ENCODE data around the gene ZFP92. TPM values are rescaled to one million over a fixed set of nuclear protein-coding genes. Genes with fewer than 3 reads are reported as not detected.
A peak's percentile ranks its signal among the peaks of the same experiment; 100 is the strongest.

Gene ZFP92
- total RNA-seq, 6 donors from 2014 or later: 2.7 to 5.1 (median 3.7) TPM

DNA sequence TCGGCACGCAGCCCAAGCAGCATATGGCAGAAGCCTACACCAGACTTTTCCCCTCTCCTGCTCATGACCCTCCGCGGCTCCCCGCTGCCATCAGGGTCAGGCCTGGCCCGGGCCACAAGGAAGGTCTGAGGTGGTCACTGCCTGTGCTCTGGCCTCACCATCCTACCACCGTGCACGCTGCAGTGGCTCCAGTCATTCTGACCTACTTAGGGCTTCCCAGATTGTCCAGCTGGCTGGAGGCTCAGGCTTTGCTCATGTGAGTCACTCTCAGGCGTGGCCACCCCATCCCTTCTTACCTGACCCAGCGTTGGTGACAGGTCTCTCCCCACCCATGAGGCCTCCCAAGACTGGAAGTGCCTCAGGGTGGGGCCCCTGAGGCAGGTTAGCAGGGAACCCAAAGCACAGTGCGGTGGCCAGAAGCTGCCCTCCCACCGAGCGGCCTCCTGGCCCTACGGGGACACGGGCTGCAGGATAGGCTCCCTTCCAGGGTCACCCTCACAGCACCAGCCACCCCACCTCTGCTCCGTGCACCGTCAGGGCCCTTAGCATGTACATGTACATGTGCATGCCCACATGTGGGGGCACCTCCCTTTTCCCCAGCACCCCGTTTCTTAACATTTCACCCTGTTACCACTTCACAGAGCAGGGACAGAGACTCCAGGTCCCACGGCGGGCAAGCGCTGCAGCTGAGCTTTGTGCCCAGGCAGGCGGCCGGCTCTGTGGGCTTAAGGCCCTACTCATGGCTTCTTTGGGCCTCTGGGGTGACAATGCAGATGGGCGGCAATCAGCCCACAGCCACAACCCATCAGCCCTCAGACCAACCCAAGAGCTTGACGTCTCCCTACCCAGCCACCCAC is 32.4 kb downstream of the ZFP92 start:
- ATAC-seq (ENCODE audit: low FRiP score in 2 of 2) (no peak), DNase-seq (no peak)
- Histone ChIP-seq H3K9me3 (peaks cover 0 to 5% (median 0%) of the 10 kb centered on the region in 4 donors), H3K27ac (no peak overlapping the region), H3K36me3 (no peaks in the 10 kb centered on the region), H3K27me3 (no peaks in the 10 kb centered on the region), H3K4me3 (no peak overlapping the region), H3K4me1 (no peaks in the 10 kb centered on the region)
- 68 to 88% methylated on average over 7 to 24 of the region's 25 CpGs for WGBS, 2 donors
- TF ChIP-seq POLR2A (IDR thresholded peaks at IDR 0.05): no peak
- TF ChIP-seq EP300 (IDR thresholded peaks at IDR 0.05): no peak
- TF ChIP-seq, protein P1, sequence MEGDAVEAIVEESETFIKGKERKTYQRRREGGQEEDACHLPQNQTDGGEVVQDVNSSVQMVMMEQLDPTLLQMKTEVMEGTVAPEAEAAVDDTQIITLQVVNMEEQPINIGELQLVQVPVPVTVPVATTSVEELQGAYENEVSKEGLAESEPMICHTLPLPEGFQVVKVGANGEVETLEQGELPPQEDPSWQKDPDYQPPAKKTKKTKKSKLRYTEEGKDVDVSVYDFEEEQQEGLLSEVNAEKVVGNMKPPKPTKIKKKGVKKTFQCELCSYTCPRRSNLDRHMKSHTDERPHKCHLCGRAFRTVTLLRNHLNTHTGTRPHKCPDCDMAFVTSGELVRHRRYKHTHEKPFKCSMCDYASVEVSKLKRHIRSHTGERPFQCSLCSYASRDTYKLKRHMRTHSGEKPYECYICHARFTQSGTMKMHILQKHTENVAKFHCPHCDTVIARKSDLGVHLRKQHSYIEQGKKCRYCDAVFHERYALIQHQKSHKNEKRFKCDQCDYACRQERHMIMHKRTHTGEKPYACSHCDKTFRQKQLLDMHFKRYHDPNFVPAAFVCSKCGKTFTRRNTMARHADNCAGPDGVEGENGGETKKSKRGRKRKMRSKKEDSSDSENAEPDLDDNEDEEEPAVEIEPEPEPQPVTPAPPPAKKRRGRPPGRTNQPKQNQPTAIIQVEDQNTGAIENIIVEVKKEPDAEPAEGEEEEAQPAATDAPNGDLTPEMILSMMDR (IDR thresholded peaks at IDR 0.05): no peak
- no peak for TF ChIP-seq POLR2AphosphoS5 (IDR thresholded peaks at IDR 0.05)

DNA sequence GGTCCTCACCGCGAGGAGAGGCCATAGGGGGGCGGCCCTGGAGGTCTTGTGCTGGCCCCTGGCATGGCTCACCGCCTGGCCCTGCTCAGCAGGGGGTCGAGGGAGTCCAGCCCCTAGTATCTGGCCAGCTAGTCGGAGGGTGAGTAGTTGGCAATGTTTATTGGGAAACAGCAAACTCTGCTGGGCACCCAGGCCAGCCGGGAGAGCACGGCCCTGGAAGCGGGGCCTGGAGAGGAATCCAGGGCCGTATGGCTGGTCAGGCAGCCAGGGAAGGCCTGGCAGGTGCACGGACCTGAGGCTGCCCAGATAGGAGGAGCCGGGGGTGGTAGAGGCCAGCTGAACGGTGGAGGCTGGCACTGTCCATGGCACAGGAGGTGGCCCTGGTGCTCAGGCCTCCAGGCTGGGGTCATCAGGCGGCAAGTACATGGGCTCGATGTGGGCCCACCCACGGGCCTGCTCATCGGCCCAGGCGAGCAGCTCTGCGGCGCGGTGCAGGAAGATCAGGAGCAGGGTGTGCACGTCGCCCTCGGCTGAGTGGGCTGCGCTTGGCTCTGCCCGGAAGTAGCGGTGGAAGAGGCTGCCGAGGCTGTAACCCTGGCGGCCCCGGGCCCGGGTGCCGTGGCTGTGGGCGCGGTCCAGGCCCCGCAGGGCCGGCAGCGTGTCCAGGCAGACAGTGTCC is 33.2 kb downstream of the ZFP92 start:
- Histone ChIP-seq H3K9me3 (peaks cover 0 to 4% (median 0%) of the 10 kb centered on the region in 4 donors), H3K36me3 (no peaks in the 10 kb centered on the region), H3K27me3 (no peaks in the 10 kb centered on the region), H3K4me1 (no peaks in the 10 kb centered on the region), H3K4me3 (no peak overlapping the region), H3K27ac (no peak overlapping the region)
- DNase-seq (no peak), ATAC-seq (ENCODE audit: low FRiP score in 2 of 2) (no peak)
- 87% methylated on average over 3 to 34 of the region's 37 CpGs for WGBS, 2 donors
- TF ChIP-seq, protein P1 (IDR thresholded peaks at IDR 0.05): no peak
- no peak for TF ChIP-seq POLR2AphosphoS5 (IDR thresholded peaks at IDR 0.05)

DNA sequence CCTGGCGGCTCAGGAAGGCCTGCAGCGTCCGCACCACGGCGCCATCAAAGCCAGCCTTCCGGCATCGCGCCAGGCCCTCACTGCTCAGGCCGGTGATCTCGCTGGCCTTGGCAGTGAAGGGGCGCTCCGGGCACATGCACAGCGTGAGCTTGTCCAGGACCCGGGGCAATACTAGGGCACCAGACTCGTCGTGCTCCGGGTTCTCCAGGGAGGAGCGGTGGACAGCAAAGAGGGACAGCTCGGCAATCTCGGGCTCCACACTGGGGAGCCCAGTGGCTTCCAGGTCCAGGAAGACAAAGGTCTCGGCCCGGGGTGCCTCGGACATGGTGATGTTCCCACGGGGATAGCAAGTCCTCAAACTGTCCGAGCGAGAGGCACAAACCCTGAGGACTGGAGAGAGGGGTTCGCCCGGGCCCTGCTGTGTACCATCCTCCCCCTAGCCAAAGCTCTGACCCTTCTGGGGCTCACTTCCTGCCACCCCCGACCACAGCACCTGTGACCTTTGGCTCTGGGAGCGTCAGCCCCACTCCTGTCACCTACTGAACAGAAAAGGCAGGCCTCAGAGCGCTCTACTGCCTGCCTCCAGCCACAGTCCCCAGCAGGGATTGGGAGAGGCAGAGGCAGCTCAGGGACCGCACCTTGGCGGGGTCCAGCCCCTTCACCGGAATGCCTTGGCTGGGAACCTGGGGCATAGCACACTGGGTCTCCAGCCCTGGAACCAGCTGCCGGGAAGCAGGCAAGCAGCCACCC is 34.0 kb downstream of the ZFP92 start:
- no peak overlapping the region for H3K4me3 ChIP-seq
- no peak overlapping the region for H3K27ac ChIP-seq
- WGBS, 2 donors: 94% methylated on average over 30 of the region's 35 CpGs; no CpG with 5 or more reads in 1 of the 2 donors
- DNase-seq: no peak
- no peak for ATAC-seq (ENCODE audit: low FRiP score in 2 of 2)
- H3K9me3 ChIP-seq: no peaks in the 10 kb centered on the region
- TF ChIP-seq EP300 (IDR thresholded peaks at IDR 0.05) (no peak), POLR2A (IDR thresholded peaks at IDR 0.05) (no peak), POLR2AphosphoS5 (IDR thresholded peaks at IDR 0.05) (no peak)
- TF ChIP-seq, protein P1 (IDR thresholded peaks at IDR 0.05): no peak
- H3K4me1 ChIP-seq: no peaks in the 10 kb centered on the region
- H3K27me3 ChIP-seq: no peaks in the 10 kb centered on the region
- no peaks in the 10 kb centered on the region for H3K36me3 ChIP-seq

DNA sequence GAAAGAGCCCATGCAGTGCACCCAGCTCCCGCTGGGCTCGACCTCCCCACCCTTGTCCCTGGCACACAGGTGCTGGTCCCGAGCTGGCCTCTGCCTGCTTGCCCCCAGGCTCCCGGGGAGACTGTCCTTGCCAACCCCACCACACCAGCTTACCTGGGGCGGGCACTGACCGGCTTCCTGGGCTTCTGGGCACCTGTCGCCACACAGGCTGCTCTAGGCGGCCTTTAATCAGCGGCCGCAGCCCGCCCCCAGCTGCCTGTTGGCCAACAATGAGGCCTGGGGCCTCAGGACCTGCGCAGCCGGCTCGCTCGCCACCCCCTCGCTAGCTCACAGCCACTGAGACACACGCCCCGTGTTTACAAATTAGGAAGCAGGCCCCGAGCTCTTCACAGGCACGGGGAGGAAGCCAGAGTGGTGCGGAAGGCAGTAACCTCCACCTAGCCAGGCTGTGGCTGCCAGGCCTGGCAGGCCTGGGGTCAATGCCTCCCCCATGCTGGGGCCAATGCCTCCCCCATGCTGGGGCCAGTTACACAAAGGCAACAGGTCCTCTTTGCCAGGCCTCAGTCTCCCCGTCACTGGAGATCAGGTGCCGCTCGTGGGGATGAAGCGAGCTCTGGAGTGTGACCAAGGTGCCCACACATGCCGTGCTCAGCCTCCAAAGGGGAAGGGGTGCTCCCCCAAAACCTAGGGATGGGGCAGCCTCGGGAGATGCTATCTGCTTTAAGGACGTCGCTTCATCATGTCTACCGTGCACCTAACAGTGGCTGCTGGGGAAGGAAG is 34.8 kb downstream of the ZFP92 start, which contains the start of gene TREX2:
Gene TREX2 (minus strand): TSS at position 201 of the 780 bp plus-strand sequence. CDS start 626 bp downstream, outside the sequence.
- H3K4me1 ChIP-seq: no peaks in the 10 kb centered on the region
- H3K27ac ChIP-seq: no peak within 1 kb of the TSS
- peaks cover 0 to 5% (median 2%) of the 10 kb centered on the region in 4 donors for H3K36me3 ChIP-seq
- WGBS, 2 donors: 79 to 86% methylated on average over 13 to 28 of the region's 30 CpGs
- ATAC-seq (ENCODE audit: low FRiP score in 2 of 2) (no peak), DNase-seq (peak in 1 of 2 donors; percentile 48)
- no peaks in the 10 kb centered on the region for H3K27me3 ChIP-seq
- H3K9me3 ChIP-seq: no peaks in the 10 kb centered on the region
- H3K4me3 ChIP-seq: no peak within 1 kb of the TSS
- TF ChIP-seq POLR2AphosphoS5 (IDR thresholded peaks at IDR 0.05): no peak
- TF ChIP-seq, protein P1 (IDR thresholded peaks at IDR 0.05): no peak
- TF ChIP-seq POLR2A (IDR thresholded peaks at IDR 0.05): no peak
- no peak for TF ChIP-seq EP300 (IDR thresholded peaks at IDR 0.05)

Data from upper lobe of left lung (tissue), 6 donors.